Measurements from ENCODE around the gene ATG4B. TPM values are rescaled to one million over a fixed set of nuclear protein-coding genes. Genes with fewer than 3 reads are reported as not detected.

The ATG4B gene
- total and polyA plus RNA-seq, 5 donors: 40.3 to 53.8 (median 46.7) TPM

- Histone ChIP-seq H3K27me3 (ENCODE audit: control insufficient read depth, insufficient read depth) (no peaks in the 10 kb centered on the region), H3K4me3 (ENCODE audit: low read length) (no peak overlapping the region), H3K4me1 (ENCODE audit: control insufficient read depth, insufficient read depth, low read length) (peaks cover under 1% of the 10 kb centered on the region), H3K9me3 (ENCODE audit: control insufficient read depth, low read length) (no peaks in the 10 kb centered on the region), H3K27ac (ENCODE audit: low read length) (no peak overlapping the region)
- DNase-seq (no peak), ATAC-seq (no peak)
- intact Hi-C loops (cut with DNase I): loop anchor here in 2 of 4 donors (10.0 kb wide), 1 partner anchor 125 kb away; the partner anchor contains the start of gene STK25 (in 2 of the 2)
- WGBS: 61% methylated on average over 11 of the region's 11 CpGs
Observed at GRCh38 chr2:241629762-241630435, 7.6 kb upstream of the ATG4B start.

GRCh38 chr2:241632478-241633325, 4.8 kb upstream of the ATG4B start:
- intact Hi-C loops (cut with DNase I): loop anchor here in 2 of 4 donors (10.0 kb wide), 1 partner anchor 128 kb away; the partner anchor contains the start of gene STK25 (in 2 of the 2)
- Histone ChIP-seq H3K4me1 (ENCODE audit: control insufficient read depth, insufficient read depth, low read length) (peaks cover 2% of the 10 kb centered on the region), H3K9me3 (ENCODE audit: control insufficient read depth, low read length) (no peaks in the 10 kb centered on the region), H3K27ac (ENCODE audit: low read length) (no peak overlapping the region), H3K27me3 (ENCODE audit: control insufficient read depth, insufficient read depth) (no peaks in the 10 kb centered on the region), H3K4me3 (ENCODE audit: low read length) (no peak overlapping the region)
- ATAC-seq (no peak), DNase-seq (peak in 1 of 3 donors; percentile 35)
- 92% methylated on average over 39 of the region's 39 CpGs for WGBS

GRCh38 chr2:241633561-241633960, 3.9 kb upstream of the ATG4B start:
- Histone ChIP-seq H3K27ac (ENCODE audit: low read length) (no peak overlapping the region), H3K27me3 (ENCODE audit: control insufficient read depth, insufficient read depth) (no peaks in the 10 kb centered on the region), H3K4me1 (ENCODE audit: control insufficient read depth, insufficient read depth, low read length) (peaks cover 2% of the 10 kb centered on the region), H3K9me3 (ENCODE audit: control insufficient read depth, low read length) (no peaks in the 10 kb centered on the region), H3K4me3 (ENCODE audit: low read length) (no peak overlapping the region)
- ATAC-seq (no peak), DNase-seq (peak in 1 of 3 donors; percentile 36)
- 87% methylated on average over 17 of the region's 17 CpGs for WGBS
- intact Hi-C loops (cut with DNase I): loop anchor here in 2 of 4 donors (10.0 kb wide), 1 partner anchor 129 kb away; the partner anchor contains the start of gene STK25 (in 2 of the 2)

- peaks cover 2% of the 10 kb centered on the region for H3K4me1 ChIP-seq (ENCODE audit: control insufficient read depth, insufficient read depth, low read length)
- ATAC-seq: no peak
Observed at GRCh38 chr2:241635756-241636155, 1.7 kb upstream of the ATG4B start.

GRCh38 chr2:241636182-241637017, 1.1 kb upstream of the ATG4B start:
- Histone ChIP-seq H3K4me1 (ENCODE audit: control insufficient read depth, insufficient read depth, low read length) (peaks cover 2% of the 10 kb centered on the region), H3K4me3 (ENCODE audit: low read length) (peak overlapping the region; percentile 88), H3K27ac (ENCODE audit: low read length) (peak overlapping the region; percentile 83), H3K9me3 (ENCODE audit: control insufficient read depth, low read length) (no peaks in the 10 kb centered on the region), H3K27me3 (ENCODE audit: control insufficient read depth, insufficient read depth) (no peaks in the 10 kb centered on the region)
- WGBS: under 1% methylated on average over 97 of the region's 97 CpGs
- intact Hi-C loops (cut with DNase I): loop anchor here in 2 of 4 donors (10.0 kb wide), 1 partner anchor 132 kb away; the partner anchor contains the start of gene STK25 (in 2 of the 2)
- ATAC-seq: peak; percentile 47 to 57
- DNase-seq: peak; percentile 46 to 78 (median 75)

More at GRCh38 chr2:241635756-241636155, 1.7 kb upstream of the ATG4B start:
- 21% methylated on average over 6 of the region's 6 CpGs for WGBS
- Histone ChIP-seq H3K27ac (ENCODE audit: low read length) (no peak overlapping the region), H3K9me3 (ENCODE audit: control insufficient read depth, low read length) (no peaks in the 10 kb centered on the region), H3K4me3 (ENCODE audit: low read length) (peak overlapping the region; percentile 88), H3K27me3 (ENCODE audit: control insufficient read depth, insufficient read depth) (no peaks in the 10 kb centered on the region)
- intact Hi-C loops (cut with DNase I): loop anchor here in 2 of 4 donors (10.0 kb wide), 1 partner anchor 131 kb away; the partner anchor contains the start of gene STK25 (in 2 of the 2)
- DNase-seq: no peak

GRCh38 chr2:241637795-241638660, 535 bp downstream of the ATG4B start:
- Histone ChIP-seq H3K9me3 (ENCODE audit: control insufficient read depth, low read length) (no peaks in the 10 kb centered on the region), H3K27ac (ENCODE audit: low read length) (peak overlapping the region; percentile 49), H3K4me3 (ENCODE audit: low read length) (peak overlapping the region; percentile 88), H3K4me1 (ENCODE audit: control insufficient read depth, insufficient read depth, low read length) (peaks cover 2% of the 10 kb centered on the region), H3K27me3 (ENCODE audit: control insufficient read depth, insufficient read depth) (no peaks in the 10 kb centered on the region)
- under 1% methylated on average over 67 of the region's 67 CpGs for WGBS
- ATAC-seq (no peak), DNase-seq (no peak)
- intact Hi-C loops (cut with DNase I): loop anchor here in 2 of 4 donors (10.0 kb wide), 1 partner anchor 133 kb away; the partner anchor contains the start of gene STK25 (in 2 of the 2)

- peak in 1 of 3 donors; percentile 65 for DNase-seq
- H3K4me3 ChIP-seq (ENCODE audit: low read length): no peak overlapping the region
- H3K4me1 ChIP-seq (ENCODE audit: control insufficient read depth, insufficient read depth, low read length): peaks cover 2% of the 10 kb centered on the region
- H3K9me3 ChIP-seq (ENCODE audit: control insufficient read depth, low read length): no peaks in the 10 kb centered on the region
- ATAC-seq: no peak
- intact Hi-C loops (cut with DNase I): loop anchor here in 2 of 4 donors (10.0 kb wide), 1 partner anchor 134 kb away; the partner anchor contains the start of gene STK25 (in 2 of the 2)
- no peak overlapping the region for H3K27ac ChIP-seq (ENCODE audit: low read length)
- no peaks in the 10 kb centered on the region for H3K27me3 ChIP-seq (ENCODE audit: control insufficient read depth, insufficient read depth)
- WGBS: 96% methylated on average over 14 of the region's 14 CpGs
Observed at GRCh38 chr2:241638940-241639339, 1.4 kb downstream of the ATG4B start.

GRCh38 chr2:241639385-241639784, 1.9 kb downstream of the ATG4B start:
- no peaks in the 10 kb centered on the region for H3K9me3 ChIP-seq (ENCODE audit: control insufficient read depth, low read length)
- H3K27ac ChIP-seq (ENCODE audit: low read length): no peak overlapping the region
- H3K4me1 ChIP-seq (ENCODE audit: control insufficient read depth, insufficient read depth, low read length): peaks cover 2% of the 10 kb centered on the region
- DNase-seq (no peak), ATAC-seq (no peak)
- 98% methylated on average over 7 of the region's 7 CpGs for WGBS
- no peaks in the 10 kb centered on the region for H3K27me3 ChIP-seq (ENCODE audit: control insufficient read depth, insufficient read depth)
- H3K4me3 ChIP-seq (ENCODE audit: low read length): no peak overlapping the region
- intact Hi-C loops (cut with DNase I): loop anchor here in 2 of 4 donors (10.0 kb wide), 1 partner anchor 135 kb away; the partner anchor contains the start of gene STK25 (in 2 of the 2)

- intact Hi-C loops (cut with DNase I): no loop called here
- WGBS: 87% methylated on average over 8 of the region's 8 CpGs
- no peaks in the 10 kb centered on the region for H3K9me3 ChIP-seq (ENCODE audit: control insufficient read depth, low read length)
- no peaks in the 10 kb centered on the region for H3K27me3 ChIP-seq (ENCODE audit: control insufficient read depth, insufficient read depth)
- DNase-seq (no peak), ATAC-seq (no peak)
- H3K27ac ChIP-seq (ENCODE audit: low read length): no peak overlapping the region
- no peaks in the 10 kb centered on the region for H3K4me1 ChIP-seq (ENCODE audit: control insufficient read depth, insufficient read depth, low read length)
- H3K4me3 ChIP-seq (ENCODE audit: low read length): no peak overlapping the region
Observed at GRCh38 chr2:241640165-241640795, 2.8 kb downstream of the ATG4B start.
